Left cardiac atrium (tissue), 4 donors: ENCODE results near the gene NMNAT2. TPM values are rescaled to one million over a fixed set of nuclear protein-coding genes. Genes with fewer than 3 reads are reported as not detected.
"Not testable (repeated sequence)": the region's sequence is repeated elsewhere in the genome, so short reads cannot be mapped to it uniquely, and the experiment has no call there.

Experiments used
- ATAC-seq, 2 donors: fragments of 200-7000 bp; cut with Tn5 transposase; one replicate each; pipeline ENCODE4 v1.9.1; 2020; ENCODE audit warnings: mild to moderate bottlenecking in 2 of 2, moderate library complexity in 2 of 2
- DNase-seq: peaks from one replicate; pipeline ENCODE4 v3.0.0-alpha.2; 2020
- intact Hi-C, 2 donors: fragments of 100-400 bp; cut with DNase I; formaldehyde crosslinking; loops; one replicate each; pipeline versions ENCODE4 v1.14.1 to v1.15.1; 2022 to 2023
- total RNA-seq, 2 donors: library from RNA; stranded (reverse); fragmentation: NEBNext Ultra II Directional; extraction: Animal tissue kit (Norgen Biotek cat#: 25700); gene quantifications; one replicate each; pipeline ENCODE4 v1.2.1, GENCODE V29; 2021
- donor health status: DM: no; HTN: yes; CAD: no.
- donor health status: DM: no; HTN: yes; CAD: no; lungs with severe emphysema.
- donor health status: DM: yes; HTN: yes; CAD: no.
- donor health status: Dilated cardiomyopathy.

NMNAT2 gene
- total RNA-seq, 2 donors from 2014 or later: 23.3 to 33.8 TPM

GRCh38 chr1:183278739-183279591, 139.2 kb downstream of the NMNAT2 start:
- ATAC-seq (no peak), DNase-seq (no peak)
- intact Hi-C loops: no loop called here

- ATAC-seq (no peak), DNase-seq (no peak)
These were observed 140.1 kb downstream of the NMNAT2 start for GRCh38 chr1:183277821-183278738.

GRCh38 chr1:183276386-183277080, 141.6 kb downstream of the NMNAT2 start:
- intact Hi-C loops: no loop called here
- ATAC-seq: peak in 1 of 2 donors; percentile 25
- no peak for DNase-seq

More at GRCh38 chr1:183277821-183278738, 140.1 kb downstream of the NMNAT2 start:
- intact Hi-C loops: no loop called here

- intact Hi-C loops: no loop called here
- DNase-seq (no peak), ATAC-seq (no peak)
These were observed 142.9 kb downstream of the NMNAT2 start for GRCh38 chr1:183275322-183275721.

DNA sequence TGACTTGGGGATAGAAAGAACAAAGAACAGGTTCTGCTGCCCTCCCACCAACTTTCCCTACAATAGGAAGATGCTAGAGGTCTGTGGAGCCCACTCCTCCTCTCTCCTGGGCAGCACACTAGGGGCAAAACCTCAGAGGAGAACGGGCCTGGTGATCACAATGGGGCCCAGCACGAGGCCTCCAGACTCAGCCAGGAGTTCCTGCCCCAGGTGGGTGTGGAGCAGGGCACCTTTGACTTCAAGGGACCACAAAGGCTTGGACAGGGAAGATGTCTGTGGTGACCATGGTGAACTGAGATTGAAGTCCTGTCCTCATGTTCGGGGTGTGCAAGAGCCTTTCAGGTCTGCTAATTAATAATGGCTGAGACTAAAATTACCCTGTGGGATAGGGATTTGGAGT, 143.3 kb downstream of the NMNAT2 start:
- ATAC-seq (no peak), DNase-seq (no peak)
- intact Hi-C loops: no loop called here

GRCh38 chr1:183273984-183274383, 144.2 kb downstream of the NMNAT2 start:
- intact Hi-C loops, DNase-seq, ATAC-seq: not testable (repeated sequence)

- intact Hi-C loops: no loop called here
- ATAC-seq: no peak
- DNase-seq: no peak
These were observed 144.9 kb downstream of the NMNAT2 start for GRCh38 chr1:183273300-183273699.

DNA sequence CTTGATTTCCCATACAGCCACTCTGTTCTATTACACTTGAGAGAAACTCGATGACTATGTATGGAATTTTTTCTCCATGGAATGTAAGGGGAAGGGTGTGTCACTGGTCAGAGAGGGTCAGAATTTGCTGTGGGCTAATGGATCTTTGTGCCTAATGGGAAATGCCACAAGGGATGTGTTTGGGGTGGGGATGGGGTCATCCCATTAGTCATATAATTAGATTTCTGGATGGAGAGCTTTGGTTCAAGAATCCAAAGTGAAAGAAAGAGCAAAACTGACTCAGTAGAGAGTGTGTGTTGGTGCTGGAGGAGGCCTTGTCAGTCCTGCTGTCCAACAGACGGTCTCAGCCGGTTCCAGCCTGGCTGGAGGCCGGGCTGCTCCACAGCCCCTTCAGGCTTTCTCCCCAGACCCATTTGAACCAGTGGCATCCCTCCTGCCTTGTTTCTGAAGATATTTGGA, 145.8 kb downstream of the NMNAT2 start:
- intact Hi-C loops: no loop called here
- DNase-seq: no peak
- ATAC-seq: no peak

DNA sequence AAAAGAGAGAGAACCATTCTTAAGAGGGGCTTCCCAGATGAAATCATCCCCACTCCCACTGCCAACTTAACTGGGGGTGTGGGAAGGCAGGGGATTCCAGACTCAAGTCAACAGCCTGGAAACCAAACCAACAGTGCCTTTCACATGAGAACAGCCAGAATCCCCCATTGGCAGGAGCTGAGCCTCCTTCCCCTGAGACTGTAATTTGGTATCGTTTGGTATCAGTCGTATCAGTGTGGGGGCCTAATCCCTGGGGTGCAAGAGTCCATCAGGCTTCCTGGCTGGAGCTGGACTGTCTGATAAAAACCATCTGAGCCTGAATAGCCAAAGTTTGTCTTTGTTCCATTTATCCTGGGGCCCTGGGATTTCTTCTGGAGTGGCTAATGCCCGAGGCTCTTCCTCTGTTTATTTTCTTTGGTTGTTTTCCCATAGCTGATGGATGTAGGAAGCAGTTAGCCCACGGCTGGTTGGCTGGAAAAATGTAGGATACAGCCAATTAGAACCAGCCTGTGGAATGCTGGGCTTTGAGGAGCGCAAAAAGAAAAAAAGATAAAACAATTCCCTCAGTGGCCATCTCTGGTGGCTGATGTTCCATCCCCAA, 147.5 kb downstream of the NMNAT2 start:
- intact Hi-C loops: no loop called here
- ATAC-seq (peak; percentile 76 to 77), DNase-seq (peak; percentile 56)

DNA sequence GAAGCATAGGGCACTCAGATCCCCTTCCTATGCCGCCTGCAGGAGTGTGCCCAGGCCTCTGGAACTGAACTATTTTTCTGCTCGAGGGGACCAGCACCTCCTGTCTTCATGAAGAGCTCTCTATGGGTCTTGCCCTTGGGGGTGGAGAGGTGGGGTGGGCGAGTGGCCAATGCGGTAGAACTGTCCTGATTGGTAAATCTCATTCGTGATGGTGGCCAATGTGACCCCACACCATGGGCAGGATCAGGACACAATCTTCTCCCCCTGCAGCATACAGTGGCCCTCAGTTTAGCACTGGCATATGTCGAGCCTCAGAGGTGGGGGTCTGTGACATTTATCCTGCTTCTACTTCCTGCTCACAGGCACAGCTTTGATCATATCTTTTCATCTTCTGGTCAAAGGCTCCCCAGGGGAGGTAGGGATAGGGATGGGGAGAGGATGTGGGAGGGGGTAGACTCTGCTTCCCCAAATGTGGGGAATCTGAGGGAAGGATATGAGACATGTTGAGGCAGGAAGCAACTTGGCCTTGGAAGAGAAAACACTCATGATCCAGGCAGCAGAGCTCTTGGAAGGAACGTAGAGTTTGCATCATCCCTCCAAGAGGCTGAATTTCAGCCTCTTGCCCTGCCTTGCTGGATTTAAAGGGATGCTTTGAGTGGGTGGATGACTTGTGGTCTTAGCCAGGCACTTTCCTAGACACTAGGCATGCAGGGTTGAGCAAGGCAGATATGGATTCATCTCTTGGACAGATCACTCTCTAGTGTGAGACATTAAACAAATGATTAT, 150.3 kb downstream of the NMNAT2 start:
- DNase-seq: no peak
- ATAC-seq: peak; percentile 39 to 70
- intact Hi-C loops: no loop called here

DNA sequence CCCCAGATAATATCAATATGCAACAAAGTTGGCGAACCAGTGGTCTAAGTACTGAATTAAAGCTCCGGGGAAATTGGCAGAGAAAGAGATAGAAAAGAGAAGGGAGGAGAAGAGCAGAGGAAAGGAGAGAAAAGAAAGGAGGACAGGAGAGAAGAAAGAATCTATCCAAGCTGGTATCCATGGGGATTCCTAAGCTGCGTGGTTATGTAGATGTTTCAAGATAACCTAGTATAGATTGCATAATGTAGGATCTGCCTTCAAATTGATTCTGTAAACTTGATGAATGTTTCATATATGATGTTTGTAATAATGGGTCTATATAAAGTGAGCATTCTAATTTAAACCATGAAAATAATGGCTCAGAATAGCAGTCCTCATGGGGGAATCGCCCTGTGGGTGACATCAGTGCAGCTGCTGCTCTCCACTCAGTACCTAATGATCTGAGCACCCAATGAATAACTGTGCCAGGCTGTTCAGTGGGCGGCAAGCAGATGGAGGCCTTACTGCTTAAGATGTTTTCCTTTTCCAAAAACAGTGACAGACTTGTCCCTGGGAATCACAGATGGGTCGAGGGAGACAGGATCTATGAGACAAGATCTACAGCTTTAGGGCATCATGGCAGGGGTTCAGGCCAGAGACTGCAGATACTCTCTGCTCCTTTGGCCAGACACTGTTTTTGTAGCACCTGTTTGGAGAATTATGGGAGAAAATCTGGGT, 154.1 kb downstream of the NMNAT2 start:
- intact Hi-C loops: no loop called here
- no peak for DNase-seq
- no peak for ATAC-seq

DNA sequence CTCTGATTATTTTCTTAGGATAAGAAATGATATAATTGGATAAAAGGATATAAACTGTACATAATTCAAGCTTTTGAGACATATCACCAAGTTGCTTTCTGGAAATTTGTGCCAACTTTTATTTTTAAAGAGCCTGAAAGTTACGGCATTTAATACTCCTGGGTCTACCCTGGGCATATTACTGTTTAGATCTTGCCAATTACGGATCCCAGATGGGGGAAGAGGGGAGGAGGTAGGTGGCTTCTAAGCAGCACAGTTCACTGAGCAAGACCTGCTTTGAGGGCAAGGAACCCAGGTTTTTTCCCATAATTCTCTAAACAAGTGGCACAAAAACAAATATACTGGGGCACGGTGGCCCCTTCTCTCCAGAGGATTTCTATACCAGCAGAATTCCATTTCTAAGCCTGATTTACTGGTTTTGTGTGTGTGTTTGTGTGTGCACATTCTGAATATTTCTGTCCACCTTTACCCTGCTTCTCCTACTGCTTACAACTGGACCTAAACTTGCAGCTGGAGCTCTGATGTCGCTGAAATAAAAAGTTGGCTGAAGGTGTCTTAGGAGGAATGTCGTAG, 155.5 kb downstream of the NMNAT2 start:
- ATAC-seq: peak in 1 of 2 donors; percentile 59
- intact Hi-C loops: no loop called here
- no peak for DNase-seq

DNA sequence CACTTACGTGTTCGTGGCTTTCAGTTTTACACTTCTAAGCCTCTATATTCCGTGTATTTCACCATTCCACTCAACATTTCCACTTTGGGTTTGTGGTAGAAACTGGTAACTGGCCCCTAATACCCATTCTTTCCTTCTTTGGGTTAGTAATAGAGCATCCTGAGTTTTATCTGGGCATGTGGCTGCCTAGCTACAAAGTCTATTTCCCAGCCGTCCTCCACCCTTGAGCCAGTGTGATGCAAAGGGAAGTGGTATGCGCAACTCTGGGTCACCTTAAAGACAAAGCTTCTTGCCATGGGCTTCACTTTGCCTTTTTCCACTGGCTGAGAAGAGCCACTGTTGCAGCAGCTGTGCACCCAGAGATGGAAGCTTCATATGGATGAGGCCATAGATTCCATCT, 158.3 kb downstream of the NMNAT2 start:
- DNase-seq: no peak
- no peak for ATAC-seq
- intact Hi-C loops: no loop called here

- intact Hi-C loops: no loop called here
- DNase-seq (no peak), ATAC-seq (no peak)
These were observed 163.1 kb downstream of the NMNAT2 start for GRCh38 chr1:183255073-183255472.

DNA sequence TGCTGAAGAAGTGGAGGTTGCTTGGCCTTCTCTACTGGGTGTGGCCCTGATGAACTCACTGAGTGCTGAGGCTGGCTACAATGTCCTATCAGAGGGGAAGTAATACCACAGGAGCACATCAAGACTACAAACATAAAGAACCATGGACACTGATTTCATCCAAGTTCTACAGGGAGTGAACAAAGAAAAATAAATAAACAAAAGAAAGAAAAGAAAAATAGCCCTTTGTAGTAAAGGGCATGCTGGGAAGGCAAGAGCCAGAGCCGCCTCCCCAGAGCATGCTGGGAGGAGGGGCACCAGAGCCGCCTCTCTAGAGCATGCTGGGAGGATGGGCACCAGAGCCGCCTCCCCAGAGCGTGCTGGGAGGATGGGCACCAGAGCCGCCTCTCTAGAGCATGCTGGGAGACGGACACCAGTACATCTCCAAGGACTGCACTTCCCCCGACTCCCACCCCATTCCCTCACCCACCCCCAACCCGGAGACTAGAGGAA, 166.2 kb downstream of the NMNAT2 start:
- no peak for DNase-seq
- ATAC-seq: no peak
- intact Hi-C loops: no loop called here

DNA sequence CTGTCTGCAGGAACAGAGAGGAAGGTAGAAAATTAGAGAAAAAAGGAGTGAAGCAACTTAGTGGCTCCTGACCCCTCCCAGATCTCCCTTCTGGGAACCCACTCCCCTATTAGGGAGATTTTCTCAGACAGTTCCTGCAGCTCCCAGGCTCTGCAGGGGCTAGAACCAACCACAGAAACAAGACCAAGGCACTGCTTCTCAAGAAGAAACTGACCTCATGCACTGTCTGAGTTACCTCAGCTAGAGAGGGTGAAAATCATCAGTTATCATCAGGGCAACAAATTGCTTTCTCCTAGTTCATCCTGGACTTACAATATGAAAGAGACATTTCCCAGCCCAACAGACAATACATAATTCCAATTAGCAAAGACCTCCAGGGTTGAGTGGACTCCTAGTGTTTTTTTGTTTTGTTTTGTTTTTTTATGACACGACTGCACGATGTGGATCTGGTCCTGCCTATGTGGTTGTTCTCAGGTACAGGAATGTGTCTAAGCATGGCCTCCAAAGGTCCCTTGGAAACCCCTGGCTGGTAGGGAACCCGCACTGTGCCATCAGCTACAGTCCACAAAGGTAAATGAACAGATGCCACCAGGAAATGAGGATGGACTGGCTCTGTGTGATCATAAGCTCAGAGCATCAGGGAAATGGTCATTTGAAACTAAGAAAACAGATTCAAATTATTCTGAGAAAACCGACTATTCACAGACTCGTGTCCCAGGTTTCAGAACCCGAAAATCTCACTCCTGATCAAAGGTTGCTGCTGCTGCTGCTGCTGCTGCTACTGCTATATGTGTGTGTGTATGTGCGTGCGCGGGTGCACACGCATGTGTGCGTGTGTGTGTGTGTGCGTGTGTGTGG, 166.8 kb downstream of the NMNAT2 start:
- no peak for ATAC-seq
- no peak for DNase-seq
- intact Hi-C loops: no loop called here
